ENCODE results near the gene TACO1. TPM values are rescaled to one million over a fixed set of nuclear protein-coding genes. Genes with fewer than 3 reads are reported as not detected.

The TACO1 gene
- total and polyA plus RNA-seq, 2 experiments from 2014 or later: 15.4 to 19.9 TPM

- no peaks in the 10 kb centered on the region for H3K36me3 ChIP-seq (ENCODE audit: insufficient read depth)
- no peak overlapping the region for H3K4me2 ChIP-seq
- H3K4me3 ChIP-seq: no peak overlapping the region
- ATAC-seq: peak; percentile 71
- Mint-ChIP-seq H3K36me3 (ENCODE audit: low read depth) (no peaks in the 10 kb centered on the region), H3K9me3 (no peaks in the 10 kb centered on the region), H3K4me3 (no peak overlapping the region), H3K27me3 (ENCODE audit: insufficient read depth, low read depth, poor library complexity) (peaks cover 3% of the 10 kb centered on the region), H3K4me1 (no peaks in the 10 kb centered on the region), H3K27ac (no peak overlapping the region)
- no peak for TF ChIP-seq STAT1 (IDR thresholded peaks at IDR 0.05; ENCODE audit: unreplicated experiment)
- TF ChIP-seq CREB1 (CRISPR knock-in tag; IDR thresholded peaks at IDR 0.05; ENCODE audit: low read depth): no peak
- no peak for TF ChIP-seq CTCF (conservative IDR thresholded peaks at IDR 0.05; ENCODE audit: low read depth in 2 of 2)
- TF ChIP-seq EZH2 (IDR thresholded peaks at IDR 0.05; ENCODE audit: low read depth, unreplicated experiment): no peak
- TF ChIP-seq POLR2AphosphoS5 (IDR thresholded peaks at IDR 0.05; ENCODE audit: low read depth): no peak
- no peak for TF ChIP-seq JUNB (IDR thresholded peaks at IDR 0.05; ENCODE audit: unreplicated experiment)
- TF ChIP-seq ZNF114 (CRISPR knock-in tag; IDR thresholded peaks at IDR 0.05): no peak
- no peak for TF ChIP-seq ZNF331 (CRISPR knock-in tag; IDR thresholded peaks at IDR 0.05; ENCODE audit: low read depth)
- TF ChIP-seq NANOG (IDR thresholded peaks at IDR 0.05; ENCODE audit: borderline replicate concordance): no peak
- no peak for TF ChIP-seq ETS1 (IDR thresholded peaks at IDR 0.05)
- no peak for TF ChIP-seq REST (IDR thresholded peaks at IDR 0.05; ENCODE audit: unreplicated experiment)
- TF ChIP-seq ZNF462 (CRISPR knock-in tag; IDR thresholded peaks at IDR 0.05): no peak
- TF ChIP-seq EZH2phosphoT487 (IDR thresholded peaks at IDR 0.05; ENCODE audit: unreplicated experiment): no peak
- H3K27ac ChIP-seq (ENCODE audit: low read depth): no peak overlapping the region
- H2AFZ ChIP-seq: no peak overlapping the region
- no peaks in the 10 kb centered on the region for H3F3A ChIP-seq (replicated peaks; ENCODE audit: low read depth)
- H3K9me2 ChIP-seq (ENCODE audit: insufficient read depth): no peaks in the 10 kb centered on the region
- no peaks in the 10 kb centered on the region for H3K4me1 ChIP-seq (ENCODE audit: insufficient read depth)
- peaks cover 30% of the 10 kb centered on the region for H4K20me1 ChIP-seq (replicated peaks; ENCODE audit: insufficient read depth)
- H3K79me2 ChIP-seq (replicated peaks; ENCODE audit: insufficient read depth): peaks cover 93% of the 10 kb centered on the region
- DNase-seq (ENCODE audit: low spot score): peak; percentile 14
- no peaks in the 10 kb centered on the region for H3K27me3 ChIP-seq (ENCODE audit: insufficient read depth)
Observed at GRCh38 chr17:63564562-63564961, 36.1 kb upstream of the TACO1 start.

Measured in GM23338 (cell line).